Activated T-helper 9 cell treated with anti-CD3 and anti-CD28 coated beads, Interleukin-2, amount 50 U/mL, for 16 hours (primary cell): ENCODE results near the gene RPS19BP1.

Experiments
- DNase-seq: peaks from one replicate; pipeline ENCODE4 v3.0.0-alpha.2; 2020; ENCODE audit warnings: low read depth

Gene RPS19BP1

DNA sequence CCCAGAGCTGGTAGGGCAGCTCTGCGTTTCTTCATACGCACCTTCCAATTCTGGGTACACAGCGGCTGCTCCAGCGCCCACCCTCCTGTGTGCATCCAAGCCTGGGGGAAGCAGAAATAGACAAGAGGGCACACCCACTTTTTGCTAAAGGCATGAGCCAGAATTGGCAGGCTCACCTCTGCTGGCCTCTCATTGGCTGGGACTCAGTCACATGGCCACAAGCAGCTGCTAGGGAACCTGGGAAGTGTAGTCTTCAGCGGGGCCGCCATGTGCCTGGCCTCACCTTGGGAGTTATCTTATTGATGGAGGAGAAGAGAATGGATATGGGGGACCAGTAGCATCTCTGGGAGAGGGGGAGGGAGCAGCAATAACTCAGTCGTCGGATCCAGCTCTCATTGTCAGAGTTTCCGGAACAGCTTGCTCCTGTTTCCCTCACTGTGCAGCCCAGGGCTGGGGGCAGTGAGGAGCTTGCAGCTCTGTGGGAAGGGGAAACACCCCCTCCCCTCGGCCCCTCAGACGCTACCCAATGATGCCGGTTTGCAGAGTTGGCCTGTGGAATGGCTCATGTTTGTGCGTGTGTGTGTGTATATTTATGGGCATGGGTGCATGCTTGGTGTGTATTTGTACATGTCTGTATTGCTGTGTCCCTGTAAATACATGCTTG lies 42.3 kb downstream of the RPS19BP1 start:
- peak; percentile 55 for DNase-seq

DNA sequence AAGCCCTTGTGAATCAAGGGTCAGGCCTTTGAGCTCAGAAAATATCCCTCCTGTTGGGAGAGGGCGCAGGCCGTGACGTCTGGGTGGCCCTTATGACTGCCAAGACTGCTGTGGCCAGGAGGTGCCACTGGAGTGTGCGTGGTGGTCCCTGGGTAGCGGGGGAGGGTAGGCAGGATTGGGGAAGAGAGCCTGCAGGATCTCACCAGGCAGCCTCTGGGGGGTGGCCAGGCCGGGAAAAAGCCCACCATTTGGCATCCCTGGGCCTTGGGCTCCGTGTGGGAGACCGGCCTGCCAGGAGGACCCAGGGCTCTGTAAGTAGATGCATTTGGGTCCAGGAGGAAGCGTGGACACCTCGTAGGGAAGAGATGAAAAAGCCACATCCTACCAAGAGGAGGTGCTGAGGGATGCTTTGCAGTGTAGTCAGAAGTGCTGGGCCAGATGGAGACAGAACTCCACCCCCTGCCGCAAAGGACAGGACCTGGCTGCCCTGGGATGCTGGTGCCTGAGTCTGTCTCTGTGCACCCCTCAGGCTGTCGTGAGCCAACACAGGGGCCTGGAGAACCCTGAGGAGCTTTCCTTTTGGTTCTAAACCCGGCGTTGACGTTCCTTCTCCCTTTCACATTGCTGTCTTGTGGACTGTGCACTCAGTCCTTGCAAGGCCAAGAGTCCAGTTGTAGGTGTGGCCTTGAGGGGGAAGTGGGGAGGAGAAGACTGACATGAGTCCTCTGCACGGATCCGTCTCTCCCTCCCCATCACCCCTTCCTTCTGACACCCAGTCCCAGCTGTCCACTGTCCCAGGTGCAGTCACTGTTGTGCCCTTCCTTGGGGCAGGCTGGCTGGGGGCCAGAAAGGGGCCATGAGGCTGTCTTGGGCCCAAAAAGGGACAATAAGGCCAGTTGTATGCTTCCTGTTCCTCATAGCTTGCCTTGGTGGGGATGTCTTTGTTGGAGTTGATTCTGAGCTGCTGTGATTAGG lies 43.2 kb downstream of the RPS19BP1 start:
- no peak for DNase-seq

DNA sequence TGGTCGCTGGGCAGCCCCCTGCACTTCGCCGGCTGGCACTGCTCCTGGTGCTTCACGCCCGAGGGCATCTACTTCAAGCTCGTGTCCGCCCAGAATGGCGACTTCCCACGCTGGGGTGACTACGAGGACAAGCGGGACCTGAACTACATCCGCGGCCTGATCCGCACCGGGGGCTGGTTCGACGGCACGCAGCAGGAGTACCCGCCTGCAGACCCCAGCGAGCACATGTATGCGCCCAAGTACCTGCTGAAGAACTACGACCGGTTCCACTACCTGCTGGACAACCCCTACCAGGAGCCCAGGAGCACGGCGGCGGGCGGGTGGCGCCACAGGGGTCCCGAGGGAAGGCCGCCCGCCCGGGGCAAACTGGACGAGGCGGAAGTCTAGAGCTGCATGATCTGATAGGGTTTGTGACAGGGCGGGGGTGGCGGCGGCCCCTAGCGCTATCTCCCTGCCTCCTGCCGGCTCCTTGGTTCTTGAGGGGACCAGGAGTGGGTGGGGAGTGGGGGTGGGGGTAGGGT lies 43.9 kb downstream of the RPS19BP1 start:
- DNase-seq = no peak

DNA sequence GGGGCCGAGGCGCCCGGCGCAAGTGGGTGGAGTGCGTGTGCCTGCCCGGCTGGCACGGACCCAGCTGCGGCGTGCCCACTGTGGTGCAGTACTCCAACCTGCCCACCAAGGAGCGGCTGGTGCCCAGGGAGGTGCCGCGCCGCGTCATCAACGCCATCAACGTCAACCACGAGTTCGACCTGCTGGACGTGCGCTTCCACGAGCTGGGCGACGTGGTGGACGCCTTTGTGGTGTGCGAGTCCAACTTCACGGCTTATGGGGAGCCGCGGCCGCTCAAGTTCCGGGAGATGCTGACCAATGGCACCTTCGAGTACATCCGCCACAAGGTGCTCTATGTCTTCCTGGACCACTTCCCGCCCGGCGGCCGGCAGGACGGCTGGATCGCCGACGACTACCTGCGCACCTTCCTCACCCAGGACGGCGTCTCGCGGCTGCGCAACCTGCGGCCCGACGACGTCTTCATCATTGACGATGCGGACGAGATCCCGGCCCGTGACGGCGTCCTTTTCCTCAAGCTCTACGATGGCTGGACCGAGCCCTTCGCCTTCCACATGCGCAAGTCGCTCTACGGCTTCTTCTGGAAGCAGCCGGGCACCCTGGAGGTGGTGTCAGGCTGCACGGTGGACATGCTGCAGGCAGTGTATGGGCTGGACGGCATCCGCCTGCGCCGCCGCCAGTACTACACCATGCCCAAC lies 44.6 kb downstream of the RPS19BP1 start:
- no peak for DNase-seq

DNA sequence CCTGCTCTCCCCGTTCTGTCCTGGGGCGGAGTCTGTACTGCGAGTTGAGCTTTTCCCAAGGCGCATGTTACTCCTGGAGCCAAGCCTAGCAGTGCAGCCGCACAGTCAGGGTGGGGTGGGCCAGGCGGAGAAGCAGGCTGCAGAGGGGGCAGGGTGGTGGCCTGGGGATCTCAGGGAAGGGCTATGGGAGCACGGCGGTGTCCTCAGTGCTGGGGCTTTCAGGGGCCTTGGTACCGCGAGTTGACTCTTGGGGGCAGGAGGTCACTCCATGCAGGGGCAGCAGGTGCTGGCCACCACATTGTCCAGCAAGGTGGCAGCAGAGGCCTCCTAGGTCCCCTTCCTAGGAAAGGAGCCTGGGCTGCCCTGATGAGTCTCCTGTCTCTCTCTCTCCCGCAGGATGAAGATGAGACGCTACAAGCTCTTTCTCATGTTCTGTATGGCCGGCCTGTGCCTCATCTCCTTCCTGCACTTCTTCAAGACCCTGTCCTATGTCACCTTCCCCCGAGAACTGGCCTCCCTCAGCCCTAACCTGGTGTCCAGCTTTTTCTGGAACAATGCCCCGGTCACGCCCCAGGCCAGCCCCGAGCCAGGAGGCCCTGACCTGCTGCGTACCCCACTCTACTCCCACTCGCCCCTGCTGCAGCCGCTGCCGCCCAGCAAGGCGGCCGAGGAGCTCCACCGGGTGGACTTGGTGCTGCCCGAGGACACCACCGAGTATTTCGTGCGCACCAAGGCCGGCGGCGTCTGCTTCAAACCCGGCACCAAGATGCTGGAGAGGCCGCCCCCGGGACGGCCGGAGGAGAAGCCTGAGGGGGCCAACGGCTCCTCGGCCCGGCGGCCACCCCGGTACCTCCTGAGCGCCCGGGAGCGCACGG lies 45.4 kb downstream of the RPS19BP1 start:
- DNase-seq = no peak

DNA sequence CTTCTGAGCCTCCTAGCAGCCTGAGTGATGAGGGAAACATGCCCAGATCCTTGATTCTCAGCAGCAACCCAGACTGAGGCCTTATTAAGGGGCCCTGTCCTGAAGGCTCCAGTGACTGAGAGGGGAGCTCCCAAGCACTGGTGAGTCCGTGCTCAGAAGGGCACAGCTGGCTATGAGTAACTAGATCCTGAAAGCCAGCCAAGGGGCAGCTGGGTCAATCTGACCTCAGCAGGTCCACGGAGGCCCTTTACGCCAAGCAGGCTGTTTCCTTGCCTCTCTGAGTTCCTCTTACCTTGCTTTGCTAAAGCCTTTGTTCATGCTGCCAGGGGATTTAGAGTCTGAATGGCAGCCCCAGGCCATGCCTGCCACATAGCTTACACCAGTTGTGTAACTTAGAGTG lies 49.8 kb downstream of the RPS19BP1 start:
- no peak for DNase-seq

DNA sequence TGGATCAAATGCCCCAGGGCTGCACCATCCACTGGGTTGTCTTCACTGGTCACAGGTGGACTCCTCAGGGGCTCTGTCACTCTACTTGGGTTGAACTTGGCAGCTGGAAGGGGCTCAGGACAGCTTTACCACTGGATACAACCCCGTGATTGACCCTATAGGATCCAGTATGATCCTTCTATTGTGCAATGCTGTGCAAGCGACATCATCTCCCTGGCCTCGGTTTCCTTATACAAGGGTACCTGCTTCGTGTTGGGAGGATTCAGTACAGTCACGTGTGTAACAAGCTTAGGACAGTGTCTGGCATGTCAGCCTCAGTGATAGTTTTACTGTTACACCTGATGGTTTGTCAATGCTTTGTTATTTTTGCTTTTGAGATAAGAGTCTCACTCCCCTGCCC lies 51.0 kb downstream of the RPS19BP1 start:
- no peak for DNase-seq

DNA sequence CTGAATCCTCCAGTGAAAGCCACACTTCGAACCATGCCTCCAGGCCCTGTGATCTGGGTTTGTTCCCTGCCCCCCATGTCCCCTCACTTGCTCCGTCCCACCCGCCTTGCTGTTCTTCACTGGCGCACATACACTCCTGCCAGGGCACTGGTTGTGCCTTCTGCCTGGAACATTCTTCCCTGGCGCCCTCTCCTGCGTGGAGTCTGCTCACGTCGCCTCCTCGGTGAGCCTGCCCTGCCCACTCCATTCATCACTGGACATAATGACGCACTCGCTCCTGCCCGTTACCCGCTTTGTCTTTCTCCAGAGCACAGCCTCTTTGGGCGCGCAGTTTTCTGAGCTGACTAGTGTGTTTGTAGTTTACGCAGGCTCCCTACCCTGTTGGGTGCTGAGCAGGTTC lies 51.5 kb downstream of the RPS19BP1 start:
- no peak for DNase-seq

DNA sequence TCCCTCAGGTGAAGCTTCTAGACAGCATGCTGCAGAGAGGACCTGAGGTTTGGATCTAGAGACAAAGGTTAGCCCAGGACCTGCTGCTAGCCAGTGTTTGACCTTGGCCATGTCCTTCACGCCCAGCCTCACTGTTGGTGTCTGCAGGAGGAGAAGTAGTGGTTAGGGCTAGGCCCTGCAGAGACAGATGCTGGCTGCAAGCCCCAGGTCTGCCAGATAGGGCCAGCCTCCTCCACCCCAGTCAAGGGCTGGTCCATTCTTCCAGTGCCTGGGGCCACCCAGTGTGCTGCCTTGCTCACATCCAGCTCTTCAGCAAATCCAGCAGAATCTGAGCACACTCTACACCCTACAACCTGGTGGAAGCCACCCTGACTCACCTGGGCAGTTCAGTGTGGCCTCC lies 52.0 kb downstream of the RPS19BP1 start:
- no peak for DNase-seq

DNA sequence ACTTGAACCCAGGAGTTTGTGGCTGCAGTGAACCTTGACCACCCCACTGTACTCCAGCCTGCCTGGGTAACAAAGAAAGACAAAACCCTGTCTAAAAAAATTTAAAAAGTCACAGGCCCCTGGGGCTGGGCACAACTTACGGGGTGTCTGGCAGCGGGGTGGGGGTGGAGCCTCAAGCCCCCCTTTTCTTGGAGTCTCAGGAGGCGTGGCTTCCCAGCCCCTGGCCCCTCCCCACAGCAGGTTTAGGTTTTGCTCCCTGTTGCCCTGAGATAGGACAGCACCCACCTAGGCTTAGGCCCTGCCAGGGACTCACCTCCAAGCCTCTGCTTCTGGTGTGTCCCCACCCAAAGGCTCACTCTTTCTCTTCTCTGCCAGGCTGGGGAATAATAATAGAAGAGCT lies 53.3 kb downstream of the RPS19BP1 start:
- DNase-seq = no peak
